Activated CD4-positive, alpha-beta T cell treated with anti-CD3 and anti-CD28 coated beads for 24 hours (primary cell): ENCODE results near the gene KIF12.
"Not testable (repeated sequence)": the region's sequence is repeated elsewhere in the genome, so short reads cannot be mapped to it uniquely, and the experiment has no call there.

Source experiments
- DNase-seq, 2 donors: peaks; one replicate each; pipeline ENCODE4 v3.0.0-alpha.2; 2020; ENCODE audit warnings: low read depth in 2 of 2

KIF12 gene

GRCh38 chr9:114048533-114049415 lies 50.3 kb downstream of the KIF12 start:
- no peak for DNase-seq

GRCh38 chr9:114047717-114048116 lies 51.4 kb downstream of the KIF12 start:
- DNase-seq: no peak

- no peak for DNase-seq
These were observed 52.2 kb downstream of the KIF12 start for GRCh38 chr9:114046875-114047274.

- no peak for DNase-seq
These were observed 52.8 kb downstream of the KIF12 start for GRCh38 chr9:114046237-114046755.

GRCh38 chr9:114043660-114044059 lies 55.4 kb downstream of the KIF12 start:
- not testable (repeated sequence) for DNase-seq
